ENCODE data around the gene ADGRB2. TPM values are rescaled to one million over a fixed set of nuclear protein-coding genes. Genes with fewer than 3 reads are reported as not detected.

The ADGRB2 gene
- total RNA-seq, 2 experiments from 2014 or later, result 0.24 to 0.30 TPM

DNA sequence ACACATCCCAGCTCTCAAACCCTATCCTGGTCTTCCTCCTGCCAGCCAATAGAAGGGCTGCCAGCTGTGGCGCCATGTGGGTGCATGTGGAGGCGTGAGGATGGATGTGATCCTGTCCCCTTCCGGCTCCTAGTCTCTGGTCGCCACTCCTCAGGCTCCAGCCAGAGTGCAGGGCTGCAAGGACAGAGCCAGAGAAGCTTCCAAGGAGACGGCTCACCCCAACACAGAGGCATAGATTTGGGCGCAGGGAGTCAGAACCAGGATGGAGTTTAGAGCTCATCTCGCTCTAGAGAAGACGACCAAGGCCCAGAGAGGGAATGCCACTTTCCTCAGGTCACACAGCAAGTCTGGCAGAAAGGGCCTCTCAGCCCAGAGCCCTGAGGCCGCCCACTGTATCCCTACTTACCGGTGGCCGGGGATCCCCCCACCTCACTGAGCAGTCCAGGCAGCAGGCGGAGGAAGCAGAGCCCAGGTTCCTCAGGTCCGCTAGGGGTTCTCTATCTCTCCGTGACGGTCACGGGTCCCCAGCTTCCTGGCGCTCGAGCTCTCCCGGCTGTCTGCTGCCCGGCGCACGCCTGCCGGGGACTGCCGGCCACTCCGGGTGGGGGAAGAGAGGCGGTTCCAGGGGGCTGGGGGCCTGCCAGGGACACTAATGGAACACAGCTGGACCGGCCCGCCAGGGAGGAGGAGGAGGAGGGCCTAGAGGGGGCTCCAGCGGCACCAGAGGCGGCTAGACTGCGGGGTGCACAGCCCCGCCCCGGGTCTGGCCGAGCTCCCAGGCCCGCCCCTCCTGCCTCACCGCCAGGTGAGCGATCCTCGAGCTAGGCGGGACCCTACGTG, 60.5 kb downstream of the ADGRB2 start, which contains the start of gene COL16A1:
Gene COL16A1 (minus strand): TSS at position 587 of the 840 bp plus-strand sequence. CDS start 1,824 bp downstream, outside the sequence.
- H3K4me1 Mint-ChIP-seq (ENCODE audit: low read depth), result peaks cover 38% of the 10 kb centered on the region
- H3K4me3 Mint-ChIP-seq, result peak within 1 kb of the TSS; percentile 16
- no peaks in the 10 kb centered on the region for H3K36me3 Mint-ChIP-seq (ENCODE audit: low read depth)
- no peak for DNase-seq
- no peaks in the 10 kb centered on the region for H3K9me3 Mint-ChIP-seq
- CTCF ChIA-PET, result interaction anchor here (0.6 to 2.8 kb wide), 5 partner anchors 13 to 139 kb away, joined by 3 to 16 read pairs (median 4); no protein-coding TSS in a partner anchor
- no peak within 1 kb of the TSS for H3K27ac Mint-ChIP-seq
- peaks cover 34% of the 10 kb centered on the region for H3K27me3 Mint-ChIP-seq (ENCODE audit: low read depth)
- intact Hi-C loops (cut with micrococcal nuclease), result loop anchor here (2.0 kb wide), 1 partner anchor 85 kb away; no protein-coding TSS in a partner anchor

GRCh38 chr1:31702836-31703404, 61.2 kb downstream of the ADGRB2 start:
- H3K36me3 Mint-ChIP-seq (ENCODE audit: low read depth), result no peaks in the 10 kb centered on the region
- CTCF ChIA-PET, result interaction anchor here (0.7 to 2.8 kb wide), 4 partner anchors 9 to 39 kb away, joined by 3 to 12 read pairs (median 4); no protein-coding TSS in a partner anchor
- no peak overlapping the region for H3K4me3 Mint-ChIP-seq
- intact Hi-C loops (cut with micrococcal nuclease), result no loop called here
- no peak overlapping the region for H3K27ac Mint-ChIP-seq
- H3K4me1 Mint-ChIP-seq (ENCODE audit: low read depth), result peaks cover 37% of the 10 kb centered on the region
- no peaks in the 10 kb centered on the region for H3K9me3 Mint-ChIP-seq
- DNase-seq, result no peak
- H3K27me3 Mint-ChIP-seq (ENCODE audit: low read depth), result peaks cover 29% of the 10 kb centered on the region

GRCh38 chr1:31701091-31701736, 62.9 kb downstream of the ADGRB2 start:
- DNase-seq, result peak; percentile 59
- Mint-ChIP-seq H3K4me3 (no peak overlapping the region), H3K4me1 (ENCODE audit: low read depth) (peaks cover 30% of the 10 kb centered on the region), H3K27me3 (ENCODE audit: low read depth) (peaks cover 21% of the 10 kb centered on the region), H3K27ac (no peak overlapping the region), H3K9me3 (no peaks in the 10 kb centered on the region), H3K36me3 (ENCODE audit: low read depth) (no peaks in the 10 kb centered on the region)
- intact Hi-C loops (cut with micrococcal nuclease), result no loop called here
- CTCF ChIA-PET, result interaction anchor here (0.8 to 1.9 kb wide), 3 partner anchors 13 to 152 kb away, joined by 3 to 11 read pairs (median 5); no protein-coding TSS in a partner anchor

DNA sequence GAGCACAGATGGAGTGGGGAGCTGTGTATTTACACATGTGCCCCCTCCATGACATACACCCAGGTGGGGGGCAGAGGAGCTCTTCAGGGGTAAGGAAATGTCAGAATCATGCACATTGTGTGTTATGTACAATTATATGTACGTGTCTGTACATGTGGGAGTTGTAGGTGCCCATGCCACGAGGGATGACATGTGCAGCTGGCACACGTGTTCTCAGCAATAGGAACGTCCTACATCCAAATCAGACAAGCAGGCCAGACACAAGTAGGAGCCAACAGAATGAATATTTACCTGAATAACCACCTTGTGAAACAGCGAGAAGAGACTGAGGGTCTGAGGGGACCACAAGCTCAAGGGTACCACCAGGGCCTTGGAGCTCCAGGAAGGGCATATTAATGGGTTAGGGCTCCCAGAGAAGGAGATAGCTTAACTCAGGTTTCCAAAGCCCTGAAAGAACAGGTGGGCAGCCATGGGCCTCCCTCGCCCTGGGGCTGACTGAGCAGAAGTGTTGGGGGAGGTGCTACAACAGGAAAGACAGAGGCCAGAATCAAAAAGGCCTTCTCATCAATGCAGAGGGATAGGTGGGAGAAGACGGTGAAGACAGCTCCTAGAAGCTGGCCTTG, 63.6 kb downstream of the ADGRB2 start:
- H3K36me3 Mint-ChIP-seq (ENCODE audit: low read depth), result no peaks in the 10 kb centered on the region
- H3K27me3 Mint-ChIP-seq (ENCODE audit: low read depth), result peaks cover 17% of the 10 kb centered on the region
- intact Hi-C loops (cut with micrococcal nuclease), result no loop called here
- no peak for DNase-seq
- no peak overlapping the region for H3K4me3 Mint-ChIP-seq
- CTCF ChIA-PET, result interaction anchor here (0.6 to 1.9 kb wide), 3 partner anchors 36 to 151 kb away, joined by 3 to 11 read pairs (median 3); no protein-coding TSS in a partner anchor
- no peak overlapping the region for H3K27ac Mint-ChIP-seq
- no peaks in the 10 kb centered on the region for H3K9me3 Mint-ChIP-seq
- H3K4me1 Mint-ChIP-seq (ENCODE audit: low read depth), result peaks cover 26% of the 10 kb centered on the region

DNA sequence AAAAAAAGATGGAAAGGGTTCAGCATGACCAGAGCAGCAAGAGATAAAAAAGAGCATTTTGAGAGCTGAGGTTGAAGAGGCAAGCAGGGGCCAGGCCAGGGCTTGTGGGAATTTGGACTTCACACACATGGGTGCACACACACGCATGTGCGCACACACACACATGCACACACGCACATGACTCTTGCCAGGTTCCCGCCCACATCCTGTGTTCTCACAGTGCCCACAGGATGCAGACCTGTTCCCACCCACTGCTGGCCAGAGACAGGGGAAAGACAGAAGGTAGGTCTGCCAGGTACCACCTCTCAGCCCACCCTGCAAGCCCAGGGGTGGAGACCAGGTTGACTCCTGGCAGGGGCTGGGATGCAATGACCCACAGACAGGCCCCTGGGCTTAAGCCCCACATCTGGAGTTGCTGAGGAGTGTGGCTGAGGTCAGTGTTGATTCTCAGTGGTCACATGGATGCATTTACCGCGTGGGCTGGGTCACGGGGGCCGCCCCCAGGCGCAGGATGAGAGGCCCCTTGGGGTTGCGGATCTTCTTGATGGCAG, 64.7 kb downstream of the ADGRB2 start:
- Mint-ChIP-seq H3K9me3 (no peaks in the 10 kb centered on the region), H3K27me3 (ENCODE audit: low read depth) (peaks cover 7% of the 10 kb centered on the region), H3K4me3 (no peak overlapping the region), H3K36me3 (ENCODE audit: low read depth) (no peaks in the 10 kb centered on the region), H3K27ac (no peak overlapping the region), H3K4me1 (ENCODE audit: low read depth) (peaks cover 14% of the 10 kb centered on the region)
- CTCF ChIA-PET, result no interaction called here
- intact Hi-C loops (cut with micrococcal nuclease), result no loop called here
- DNase-seq, result peak; percentile 34

DNA sequence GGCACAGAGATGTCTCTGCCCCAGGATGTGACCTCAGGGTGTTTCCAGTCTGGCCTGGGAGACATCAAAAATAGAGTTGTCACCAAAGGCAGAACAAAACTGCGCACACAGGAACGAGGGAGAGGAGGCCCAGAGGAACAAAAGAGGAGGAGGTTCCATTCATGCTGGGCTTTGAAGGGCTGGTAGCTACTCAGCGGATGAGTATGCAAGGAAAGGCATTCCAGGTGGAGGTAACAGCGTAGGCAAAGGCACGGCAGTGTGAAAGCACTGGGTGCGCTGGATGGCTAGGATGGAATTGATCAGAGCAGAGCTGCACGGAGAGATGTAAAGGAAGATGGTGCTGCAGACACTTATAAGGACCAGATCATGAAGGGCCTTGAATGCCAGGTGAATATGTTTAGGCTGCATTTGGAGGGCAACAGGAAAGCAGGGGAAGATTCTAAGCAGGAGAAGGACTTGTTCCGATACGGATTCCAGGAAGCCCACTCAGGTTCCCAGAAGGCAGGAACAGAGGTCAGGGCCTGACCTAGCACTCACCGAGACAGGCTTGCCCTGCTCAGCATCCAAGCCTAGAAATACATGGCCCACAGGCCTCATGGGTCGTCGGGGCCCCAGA, 66.7 kb downstream of the ADGRB2 start:
- Mint-ChIP-seq H3K27ac (no peak overlapping the region), H3K9me3 (no peaks in the 10 kb centered on the region), H3K4me3 (no peak overlapping the region), H3K27me3 (ENCODE audit: low read depth) (no peaks in the 10 kb centered on the region), H3K36me3 (ENCODE audit: low read depth) (no peaks in the 10 kb centered on the region), H3K4me1 (ENCODE audit: low read depth) (peaks cover 13% of the 10 kb centered on the region)
- DNase-seq, result no peak
- intact Hi-C loops (cut with micrococcal nuclease), result no loop called here
- CTCF ChIA-PET, result no interaction called here

- intact Hi-C loops (cut with micrococcal nuclease), result no loop called here
- H3K27me3 Mint-ChIP-seq (ENCODE audit: low read depth), result no peaks in the 10 kb centered on the region
- no peak for DNase-seq
- H3K4me1 Mint-ChIP-seq (ENCODE audit: low read depth), result peaks cover 13% of the 10 kb centered on the region
- no peaks in the 10 kb centered on the region for H3K9me3 Mint-ChIP-seq
- H3K27ac Mint-ChIP-seq, result no peak overlapping the region
- H3K4me3 Mint-ChIP-seq, result no peak overlapping the region
- CTCF ChIA-PET, result no interaction called here
- H3K36me3 Mint-ChIP-seq (ENCODE audit: low read depth), result no peaks in the 10 kb centered on the region
These were observed 67.9 kb downstream of the ADGRB2 start for GRCh38 chr1:31696242-31696641.

GRCh38 chr1:31695327-31695726, 68.8 kb downstream of the ADGRB2 start:
- CTCF ChIA-PET, result no interaction called here

DNA sequence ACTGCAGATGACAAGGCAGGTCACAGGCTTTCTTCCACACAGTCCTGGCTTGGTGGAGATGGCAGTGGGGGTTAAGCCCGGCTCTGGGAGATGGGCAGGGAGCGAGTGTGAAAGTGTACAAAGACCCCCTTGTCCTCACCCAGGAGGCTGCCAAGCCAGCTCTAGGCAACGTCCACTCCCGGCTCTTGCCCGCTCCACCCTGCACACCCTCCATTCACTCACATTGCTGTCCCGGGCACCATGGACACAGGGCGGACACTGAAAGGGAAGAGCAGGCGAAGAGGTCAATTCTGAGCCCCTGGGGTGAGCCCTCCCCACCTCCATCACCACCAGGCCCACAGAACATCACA, 69.2 kb downstream of the ADGRB2 start:
- Mint-ChIP-seq H3K4me1 (ENCODE audit: low read depth) (peaks cover 11% of the 10 kb centered on the region), H3K9me3 (no peaks in the 10 kb centered on the region), H3K4me3 (no peak overlapping the region), H3K27me3 (ENCODE audit: low read depth) (no peaks in the 10 kb centered on the region), H3K27ac (no peak overlapping the region), H3K36me3 (ENCODE audit: low read depth) (no peaks in the 10 kb centered on the region)
- intact Hi-C loops (cut with micrococcal nuclease), result no loop called here
- CTCF ChIA-PET, result no interaction called here
- DNase-seq, result no peak

More at GRCh38 chr1:31695327-31695726, 68.8 kb downstream of the ADGRB2 start:
- no peak for DNase-seq
- Mint-ChIP-seq H3K4me1 (ENCODE audit: low read depth) (peaks cover 11% of the 10 kb centered on the region), H3K4me3 (no peak overlapping the region), H3K9me3 (no peaks in the 10 kb centered on the region), H3K36me3 (ENCODE audit: low read depth) (no peaks in the 10 kb centered on the region), H3K27me3 (ENCODE audit: low read depth) (no peaks in the 10 kb centered on the region), H3K27ac (no peak overlapping the region)
- intact Hi-C loops (cut with micrococcal nuclease), result no loop called here

GRCh38 chr1:31694069-31694963, 69.8 kb downstream of the ADGRB2 start:
- intact Hi-C loops (cut with micrococcal nuclease), result no loop called here
- H3K36me3 Mint-ChIP-seq (ENCODE audit: low read depth), result no peaks in the 10 kb centered on the region
- H3K4me3 Mint-ChIP-seq, result no peak overlapping the region
- no peak overlapping the region for H3K27ac Mint-ChIP-seq
- CTCF ChIA-PET, result interaction anchor here (0.9 kb wide), 1 partner anchor 51 kb away, joined by 3 read pairs; no protein-coding TSS in a partner anchor
- no peaks in the 10 kb centered on the region for H3K27me3 Mint-ChIP-seq (ENCODE audit: low read depth)
- no peaks in the 10 kb centered on the region for H3K9me3 Mint-ChIP-seq
- peaks cover 7% of the 10 kb centered on the region for H3K4me1 Mint-ChIP-seq (ENCODE audit: low read depth)
- no peak for DNase-seq

GRCh38 chr1:31693231-31693630, 70.9 kb downstream of the ADGRB2 start:
- H3K4me1 Mint-ChIP-seq (ENCODE audit: low read depth), result no peaks in the 10 kb centered on the region
- H3K4me3 Mint-ChIP-seq, result no peak overlapping the region
- no peaks in the 10 kb centered on the region for H3K27me3 Mint-ChIP-seq (ENCODE audit: low read depth)
- no peaks in the 10 kb centered on the region for H3K36me3 Mint-ChIP-seq (ENCODE audit: low read depth)
- CTCF ChIA-PET, result interaction anchor here (0.9 kb wide), 1 partner anchor 52 kb away, joined by 3 read pairs; no protein-coding TSS in a partner anchor
- H3K27ac Mint-ChIP-seq, result no peak overlapping the region
- intact Hi-C loops (cut with micrococcal nuclease), result no loop called here
- no peak for DNase-seq
- H3K9me3 Mint-ChIP-seq, result no peaks in the 10 kb centered on the region
